ENCODE results near the gene ITFG2.

The ITFG2 gene

GRCh38 chr12:2855546-2855945, 43.1 kb downstream of the ITFG2 start:
- no peak for DNase-seq (ENCODE audit: low read depth)
- TF ChIP-seq CTCF (conservative IDR thresholded peaks at IDR 0.05; ENCODE audit: low read depth, low read length), result no peak
- H3K4me3 ChIP-seq (ENCODE audit: low read length), result no peak overlapping the region

GRCh38 chr12:2856051-2856450, 43.6 kb downstream of the ITFG2 start:
- DNase-seq (ENCODE audit: low read depth), result no peak
- no peak overlapping the region for H3K4me3 ChIP-seq (ENCODE audit: low read length)
- no peak for TF ChIP-seq CTCF (conservative IDR thresholded peaks at IDR 0.05; ENCODE audit: low read depth, low read length)

- H3K4me3 ChIP-seq (ENCODE audit: low read length), result no peak within 1 kb of the TSS
- no peak for TF ChIP-seq CTCF (conservative IDR thresholded peaks at IDR 0.05; ENCODE audit: low read depth, low read length)
- DNase-seq (ENCODE audit: low read depth), result no peak
Observed at GRCh38 chr12:2857021-2857431, 44.6 kb downstream of the ITFG2 start, which contains the start of gene TEX52. TEX52 (minus strand) TSS chr12:2857039; CDS start chr12:2857026, 13 bp downstream.

- no peak for TF ChIP-seq CTCF (conservative IDR thresholded peaks at IDR 0.05; ENCODE audit: low read depth, low read length)
- no peak overlapping the region for H3K4me3 ChIP-seq (ENCODE audit: low read length)
- no peak for DNase-seq (ENCODE audit: low read depth)
Observed at GRCh38 chr12:2857576-2857975, 45.1 kb downstream of the ITFG2 start.

- TF ChIP-seq CTCF (conservative IDR thresholded peaks at IDR 0.05; ENCODE audit: low read depth, low read length), result no peak
- no peak overlapping the region for H3K4me3 ChIP-seq (ENCODE audit: low read length)
- no peak for DNase-seq (ENCODE audit: low read depth)
Observed at GRCh38 chr12:2858334-2858733, 45.9 kb downstream of the ITFG2 start.

- no peak for DNase-seq (ENCODE audit: low read depth)
- TF ChIP-seq CTCF (conservative IDR thresholded peaks at IDR 0.05; ENCODE audit: low read depth, low read length), result no peak
- no peak overlapping the region for H3K4me3 ChIP-seq (ENCODE audit: low read length)
Observed at GRCh38 chr12:2858944-2859421, 46.5 kb downstream of the ITFG2 start.

- H3K4me3 ChIP-seq (ENCODE audit: low read length), result no peak overlapping the region
- TF ChIP-seq CTCF (conservative IDR thresholded peaks at IDR 0.05; ENCODE audit: low read depth, low read length), result no peak
- DNase-seq (ENCODE audit: low read depth), result no peak
Observed at GRCh38 chr12:2860170-2860569, 47.7 kb downstream of the ITFG2 start.
